Stimulated activated CD4-positive, alpha-beta T cell treated with anti-CD3 and anti-CD28 coated beads, Interleukin-1b, Interleukin-23, amount 100 ng/mL, for 1 hour (primary cell): ENCODE data around the gene CDKL4.
"Not testable (repeated sequence)": the region's sequence is repeated elsewhere in the genome, so short reads cannot be mapped to it uniquely, and the experiment has no call there.

Source experiments
- DNase-seq, 2 donors: peaks; one replicate each; pipeline ENCODE4 v3.0.0-alpha.2; 2020; ENCODE audit warnings: low read depth in 2 of 2

The CDKL4 gene

GRCh38 chr2:39179974-39180960 is 63.5 kb downstream of the CDKL4 start:
- DNase-seq, result no peak

GRCh38 chr2:39178756-39179155 is 65.0 kb downstream of the CDKL4 start:
- no peak for DNase-seq

- no peak for DNase-seq
Observed at GRCh38 chr2:39176997-39177396, 66.8 kb downstream of the CDKL4 start.

- no peak for DNase-seq
Observed at GRCh38 chr2:39175026-39175812, 68.6 kb downstream of the CDKL4 start.

GRCh38 chr2:39174022-39174421 is 69.7 kb downstream of the CDKL4 start:
- no peak for DNase-seq

GRCh38 chr2:39172047-39172706 is 71.6 kb downstream of the CDKL4 start:
- DNase-seq, result not testable (repeated sequence)

- no peak for DNase-seq
Observed at GRCh38 chr2:39171621-39172020, 72.1 kb downstream of the CDKL4 start.

- no peak for DNase-seq
Observed at GRCh38 chr2:39164089-39164488, 79.7 kb downstream of the CDKL4 start.

GRCh38 chr2:39160982-39161381 is 82.8 kb downstream of the CDKL4 start:
- DNase-seq, result no peak

GRCh38 chr2:39159283-39159682 is 84.5 kb downstream of the CDKL4 start:
- no peak for DNase-seq

- DNase-seq, result no peak
Observed at GRCh38 chr2:39158351-39158750, 85.4 kb downstream of the CDKL4 start.

- DNase-seq, result no peak
Observed at GRCh38 chr2:39156846-39157245, 86.9 kb downstream of the CDKL4 start.

GRCh38 chr2:39156107-39156506 is 87.7 kb downstream of the CDKL4 start:
- DNase-seq, result no peak

- not testable (repeated sequence) for DNase-seq
Observed at GRCh38 chr2:39155573-39155972, 88.2 kb downstream of the CDKL4 start.

- DNase-seq, result no peak
Observed at GRCh38 chr2:39154944-39155343, 88.8 kb downstream of the CDKL4 start.

GRCh38 chr2:39153312-39153711 is 90.5 kb downstream of the CDKL4 start:
- no peak for DNase-seq

GRCh38 chr2:39152504-39152903 is 91.3 kb downstream of the CDKL4 start:
- no peak for DNase-seq

- no peak for DNase-seq
Observed at GRCh38 chr2:39150890-39151497, 92.8 kb downstream of the CDKL4 start.

GRCh38 chr2:39150102-39150562 is 93.6 kb downstream of the CDKL4 start:
- DNase-seq, result no peak

GRCh38 chr2:39146630-39147029 is 97.1 kb downstream of the CDKL4 start:
- DNase-seq, result no peak

GRCh38 chr2:39145906-39146421 is 97.8 kb downstream of the CDKL4 start:
- DNase-seq, result no peak
